ENCODE results near the gene HK1.
A peak's percentile ranks its signal among the peaks of the same experiment; 100 is the strongest.

Gene HK1

GRCh38 chr10:69348816-69349541, 70.7 kb downstream of the HK1 start:
- peak overlapping the region; percentile 52 to 56 for H3K4me3 Mint-ChIP-seq

DNA sequence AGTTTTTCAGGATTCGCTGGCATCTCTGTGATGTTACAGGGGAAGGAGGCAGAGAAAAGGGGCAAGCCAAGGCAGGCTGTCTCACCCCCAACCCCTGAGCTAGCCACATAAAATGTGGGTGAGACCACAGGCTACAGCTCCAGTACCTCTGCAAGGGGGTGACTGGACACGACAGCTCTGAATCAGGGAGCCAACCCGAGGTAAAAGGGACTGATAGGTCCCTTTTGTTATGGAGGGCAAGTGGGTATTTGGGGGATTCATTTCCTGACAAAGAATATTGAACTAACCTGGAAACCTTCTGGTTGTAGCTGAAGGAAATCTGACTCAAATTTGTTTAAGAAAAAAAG, 71.2 kb downstream of the HK1 start:
- Mint-ChIP-seq H3K27ac (peak overlapping the region; percentile 80), H3K9me3 (peaks cover 0 to 3% of the 10 kb centered on the region in 2 donors), H3K36me3 (peaks cover 37 to 54% of the 10 kb centered on the region in 2 donors), H3K27me3 (no peaks in the 10 kb centered on the region), H3K4me1 (peaks cover 48 to 63% of the 10 kb centered on the region in 2 donors), H3K4me3 (no peak overlapping the region)
- ATAC-seq (replicated peaks) (no peak), DNase-seq (no peak)

More at GRCh38 chr10:69348816-69349541, 70.7 kb downstream of the HK1 start:
- DNase-seq: no peak
- peak; percentile 66 to 68 for ATAC-seq (replicated peaks)
- Mint-ChIP-seq H3K4me1 (peaks cover 50 to 63% of the 10 kb centered on the region in 2 donors), H3K27ac (peak overlapping the region; percentile 80), H3K27me3 (no peaks in the 10 kb centered on the region), H3K9me3 (peaks cover 0 to 3% of the 10 kb centered on the region in 2 donors), H3K36me3 (peaks cover 36 to 53% of the 10 kb centered on the region in 2 donors)

DNA sequence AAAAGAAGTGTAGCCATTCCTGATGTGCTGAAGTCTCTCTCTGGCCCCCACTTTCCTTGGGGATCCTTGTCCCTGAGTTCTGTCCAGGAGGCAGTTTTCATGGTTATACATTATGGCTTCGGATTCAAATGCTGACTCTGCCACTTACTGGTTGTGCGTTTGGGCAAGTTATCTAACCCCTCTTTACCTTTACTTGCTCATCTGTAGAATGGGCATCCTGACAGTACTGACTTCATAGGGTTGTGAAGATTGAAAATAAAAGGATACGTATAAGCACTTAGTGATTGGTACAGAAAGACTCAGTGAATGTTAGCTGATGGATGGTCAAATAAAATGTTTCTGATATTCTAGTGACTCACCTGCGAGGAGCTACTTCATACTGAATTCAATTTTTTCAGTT, 73.3 kb downstream of the HK1 start:
- peaks cover 32 to 41% of the 10 kb centered on the region in 2 donors for H3K36me3 Mint-ChIP-seq
- H3K27ac Mint-ChIP-seq: no peak overlapping the region
- H3K4me1 Mint-ChIP-seq: peaks cover 32 to 44% of the 10 kb centered on the region in 2 donors
- DNase-seq: no peak
- no peak for ATAC-seq (replicated peaks)
- no peaks in the 10 kb centered on the region for H3K27me3 Mint-ChIP-seq
- peaks cover 0 to 3% of the 10 kb centered on the region in 2 donors for H3K9me3 Mint-ChIP-seq
- H3K4me3 Mint-ChIP-seq: no peak overlapping the region

DNA sequence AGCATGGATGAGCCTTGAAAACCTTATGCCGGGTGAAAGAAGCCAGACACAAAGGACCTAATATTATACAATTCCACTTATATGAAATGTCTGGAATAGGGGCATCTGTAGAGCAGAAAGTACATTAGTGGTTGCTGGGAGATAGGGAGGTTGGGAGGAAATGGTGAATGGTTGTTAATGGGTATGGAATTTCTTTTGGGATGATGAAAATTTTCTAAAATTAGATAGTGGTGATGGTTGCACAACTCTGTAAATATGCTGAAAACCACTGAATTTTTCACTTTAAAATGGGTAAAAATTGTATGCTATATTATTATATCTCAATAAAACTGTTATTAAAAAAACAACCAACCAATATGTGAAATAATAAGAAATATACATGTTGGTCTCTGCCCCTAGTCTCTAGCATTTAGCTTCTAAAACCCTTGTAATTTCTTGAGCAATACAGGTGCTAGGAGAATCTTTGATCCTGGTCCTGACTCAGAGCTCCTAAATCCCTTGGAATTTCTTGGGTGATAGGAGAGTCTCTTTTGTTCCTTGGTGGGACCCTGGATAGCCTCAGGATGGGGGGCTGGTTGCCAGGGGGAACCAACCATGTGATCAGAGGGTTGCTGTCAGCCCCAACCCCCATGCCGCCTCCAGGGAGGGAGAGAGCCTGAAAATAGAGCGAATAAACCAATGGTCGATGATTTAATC, 74.4 kb downstream of the HK1 start:
- H3K4me1 Mint-ChIP-seq: peaks cover 25 to 33% of the 10 kb centered on the region in 2 donors
- peaks cover 29 to 35% of the 10 kb centered on the region in 2 donors for H3K36me3 Mint-ChIP-seq
- DNase-seq: no peak
- H3K9me3 Mint-ChIP-seq: peaks cover 0 to 3% of the 10 kb centered on the region in 2 donors
- no peak for ATAC-seq (replicated peaks)
- H3K4me3 Mint-ChIP-seq: no peak overlapping the region
- H3K27ac Mint-ChIP-seq: no peak overlapping the region
- no peaks in the 10 kb centered on the region for H3K27me3 Mint-ChIP-seq

DNA sequence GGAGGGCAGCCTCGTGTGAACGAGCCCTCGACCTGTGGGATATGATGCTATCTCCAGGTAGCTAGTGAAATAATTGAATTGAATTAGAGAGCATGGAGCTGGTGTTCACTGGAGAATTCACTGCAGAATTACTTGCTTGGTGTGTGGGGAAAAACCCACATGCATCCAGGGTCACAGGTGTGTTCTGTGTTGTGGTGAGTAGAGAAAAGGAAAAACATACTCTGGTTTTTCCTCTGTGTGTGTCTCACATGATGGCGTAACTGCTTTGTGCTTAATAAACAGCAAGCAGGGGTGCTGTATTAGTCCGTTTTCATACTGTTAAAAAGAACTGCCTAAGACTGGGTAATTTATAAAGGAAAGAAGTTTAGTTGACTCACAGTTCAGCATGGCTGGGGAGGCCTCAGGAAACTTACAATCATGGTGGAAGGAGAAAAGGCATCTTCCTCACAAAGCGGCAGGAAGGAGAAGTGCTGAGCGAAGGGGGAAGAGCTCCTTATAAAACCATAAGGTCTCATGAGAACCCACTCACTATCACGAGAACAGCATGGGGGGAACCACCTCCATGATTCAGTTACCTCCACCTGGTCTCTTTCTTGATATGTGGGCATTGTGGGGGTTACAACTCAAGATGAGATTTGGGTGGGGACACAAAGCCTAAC, 75.8 kb downstream of the HK1 start:
- no peak overlapping the region for H3K4me3 Mint-ChIP-seq
- DNase-seq: no peak

GRCh38 chr10:69356187-69356586, 77.9 kb downstream of the HK1 start:
- H3K9me3 Mint-ChIP-seq: peaks cover 0 to 3% of the 10 kb centered on the region in 2 donors
- H3K4me3 Mint-ChIP-seq: no peak overlapping the region
- H3K27me3 Mint-ChIP-seq: no peaks in the 10 kb centered on the region
- no peak overlapping the region for H3K27ac Mint-ChIP-seq
- DNase-seq (no peak), ATAC-seq (replicated peaks) (no peak)
- peaks cover 12 to 14% of the 10 kb centered on the region in 2 donors for H3K4me1 Mint-ChIP-seq
- peaks cover 22 to 37% of the 10 kb centered on the region in 2 donors for H3K36me3 Mint-ChIP-seq

More for the DNA sequence above, 75.8 kb downstream of the HK1 start:
- no peaks in the 10 kb centered on the region for H3K27me3 Mint-ChIP-seq
- ATAC-seq (replicated peaks): no peak
- H3K27ac Mint-ChIP-seq: no peak overlapping the region
- H3K9me3 Mint-ChIP-seq: peaks cover 0 to 3% of the 10 kb centered on the region in 2 donors
- peaks cover 24 to 34% of the 10 kb centered on the region in 2 donors for H3K36me3 Mint-ChIP-seq
- peaks cover 19% of the 10 kb centered on the region in 2 donors for H3K4me1 Mint-ChIP-seq

- Mint-ChIP-seq H3K36me3 (peaks cover 26 to 35% of the 10 kb centered on the region in 2 donors), H3K9me3 (peaks cover 0 to 3% of the 10 kb centered on the region in 2 donors), H3K4me1 (peaks cover 12 to 14% of the 10 kb centered on the region in 2 donors), H3K4me3 (no peak overlapping the region), H3K27me3 (no peaks in the 10 kb centered on the region), H3K27ac (no peak overlapping the region)
- ATAC-seq (replicated peaks): no peak
- DNase-seq: no peak
Observed at GRCh38 chr10:69358148-69358795, 80.0 kb downstream of the HK1 start.

- Mint-ChIP-seq H3K4me3 (no peak overlapping the region), H3K27ac (no peak overlapping the region), H3K4me1 (peaks cover 9 to 11% of the 10 kb centered on the region in 2 donors), H3K27me3 (no peaks in the 10 kb centered on the region), H3K36me3 (peaks cover 21 to 32% of the 10 kb centered on the region in 2 donors), H3K9me3 (no peaks in the 10 kb centered on the region)
- ATAC-seq (replicated peaks) (no peak), DNase-seq (no peak)
Observed at GRCh38 chr10:69359148-69359547, 80.9 kb downstream of the HK1 start.

GRCh38 chr10:69359594-69359993, 81.3 kb downstream of the HK1 start:
- H3K36me3 Mint-ChIP-seq: peaks cover 19 to 32% of the 10 kb centered on the region in 2 donors
- H3K9me3 Mint-ChIP-seq: no peaks in the 10 kb centered on the region
- H3K4me1 Mint-ChIP-seq: peaks cover 7% of the 10 kb centered on the region in 2 donors
- H3K27me3 Mint-ChIP-seq: no peaks in the 10 kb centered on the region
- DNase-seq (no peak), ATAC-seq (replicated peaks) (no peak)
- no peak overlapping the region for H3K4me3 Mint-ChIP-seq
- H3K27ac Mint-ChIP-seq: no peak overlapping the region

DNA sequence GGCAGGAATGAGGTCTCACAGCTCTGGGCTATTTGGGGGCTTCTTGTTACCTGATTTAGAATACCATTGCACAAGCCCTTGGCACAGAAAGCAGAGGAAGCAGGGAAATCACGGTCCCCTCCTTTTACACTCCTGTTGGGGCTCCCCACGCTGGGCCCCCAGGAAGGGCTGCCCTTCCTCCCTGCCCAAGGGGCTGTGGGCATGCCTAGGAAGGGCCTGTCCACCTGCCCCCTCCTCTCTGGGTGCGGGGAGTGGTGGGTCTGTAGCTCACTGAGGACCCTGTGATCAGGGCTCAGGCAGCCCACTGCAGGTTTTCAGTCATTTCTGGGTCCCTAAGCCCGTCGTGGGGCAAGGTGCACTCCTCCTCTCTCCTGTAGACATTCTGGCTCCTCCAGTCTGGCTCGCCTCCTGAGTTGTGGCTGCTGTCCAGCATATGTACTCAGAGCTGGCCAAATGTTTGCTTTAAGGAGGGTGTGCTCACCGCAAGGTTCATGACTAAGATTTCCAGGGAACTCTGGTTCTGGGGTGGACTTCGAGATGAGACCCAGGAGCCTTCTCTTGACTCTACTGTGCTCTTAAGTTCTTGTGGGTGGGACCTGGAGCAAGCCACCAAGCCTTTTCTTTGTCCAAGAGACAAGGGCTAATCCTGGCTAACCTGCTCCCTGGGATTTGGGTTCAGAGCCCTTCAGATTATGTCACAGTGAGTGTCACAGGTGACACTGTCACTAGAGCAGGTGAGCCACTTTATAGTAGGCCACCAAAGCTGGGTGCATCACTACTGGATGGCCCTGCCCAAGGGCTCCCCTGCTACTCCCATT, 82.4 kb downstream of the HK1 start:
- ATAC-seq (replicated peaks): no peak
- Mint-ChIP-seq H3K27ac (no peak overlapping the region), H3K4me3 (no peak overlapping the region), H3K36me3 (peaks cover 18 to 38% of the 10 kb centered on the region in 2 donors), H3K9me3 (no peaks in the 10 kb centered on the region), H3K4me1 (peaks cover 6 to 7% of the 10 kb centered on the region in 2 donors), H3K27me3 (no peaks in the 10 kb centered on the region)
- no peak for DNase-seq

DNA sequence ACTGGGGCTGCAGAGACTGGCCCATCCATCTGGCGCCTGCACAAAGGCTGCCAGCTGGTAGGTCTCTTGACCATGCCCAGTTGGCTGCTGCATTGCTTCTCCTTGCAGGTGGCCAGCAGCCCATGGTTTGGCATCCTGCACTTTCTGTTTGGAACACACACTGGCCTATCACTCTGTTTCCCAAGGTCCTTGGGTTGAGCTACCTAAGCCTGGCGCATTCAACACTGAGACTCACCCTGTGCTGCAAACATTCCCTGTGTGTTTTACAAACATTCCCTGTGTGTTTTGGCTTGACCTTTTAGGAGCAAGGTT, 83.0 kb downstream of the HK1 start:
- ATAC-seq (replicated peaks) (no peak), DNase-seq (no peak)
- Mint-ChIP-seq H3K4me3 (no peak overlapping the region), H3K36me3 (peaks cover 16 to 38% of the 10 kb centered on the region in 2 donors), H3K9me3 (no peaks in the 10 kb centered on the region), H3K4me1 (peaks cover 6 to 7% of the 10 kb centered on the region in 2 donors), H3K27me3 (no peaks in the 10 kb centered on the region), H3K27ac (no peak overlapping the region)

DNA sequence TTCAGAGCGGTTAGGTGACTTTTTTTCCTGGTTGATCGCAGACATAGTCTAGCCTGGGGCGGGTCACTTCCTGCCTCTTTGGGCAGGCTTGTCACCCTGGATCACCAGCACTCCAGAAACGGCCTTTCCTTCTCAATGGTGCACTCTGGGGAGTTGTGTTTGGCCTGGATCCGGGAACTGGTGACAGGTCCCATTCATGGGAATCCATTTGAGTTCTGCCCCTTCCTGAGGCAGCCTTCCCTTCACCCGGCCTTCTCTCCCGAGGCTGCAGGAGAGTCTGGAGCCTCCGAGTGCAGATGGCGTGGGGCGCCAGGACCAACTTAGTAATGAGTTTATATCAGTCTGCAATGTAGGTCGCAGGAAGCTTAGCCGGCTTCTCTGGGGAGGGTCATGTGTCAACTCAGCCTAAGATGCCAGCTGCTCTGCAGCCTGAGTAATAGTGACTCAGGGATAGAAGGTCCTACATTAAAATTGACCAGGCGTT, 84.2 kb downstream of the HK1 start:
- Mint-ChIP-seq H3K36me3 (peaks cover 21 to 38% of the 10 kb centered on the region in 2 donors), H3K4me3 (no peak overlapping the region), H3K9me3 (no peaks in the 10 kb centered on the region), H3K27me3 (no peaks in the 10 kb centered on the region), H3K4me1 (peaks cover 6 to 7% of the 10 kb centered on the region in 2 donors), H3K27ac (no peak overlapping the region)
- no peak for DNase-seq
- no peak for ATAC-seq (replicated peaks)

- Mint-ChIP-seq H3K9me3 (no peaks in the 10 kb centered on the region), H3K4me1 (peaks cover 2 to 6% of the 10 kb centered on the region in 2 donors), H3K4me3 (no peak overlapping the region), H3K36me3 (peaks cover 24 to 37% of the 10 kb centered on the region in 2 donors), H3K27ac (no peak overlapping the region), H3K27me3 (no peaks in the 10 kb centered on the region)
- DNase-seq (no peak), ATAC-seq (replicated peaks) (no peak)
Observed at GRCh38 chr10:69363666-69364065, 85.4 kb downstream of the HK1 start.
